Eye (tissue), 1 donor: ENCODE data around the gene CTAGE1.

ENCODE experiments used
- DNase-seq: peaks from one replicate; pipeline ENCODE4 v3.0.0-alpha.2; 2015

Gene CTAGE1

DNA sequence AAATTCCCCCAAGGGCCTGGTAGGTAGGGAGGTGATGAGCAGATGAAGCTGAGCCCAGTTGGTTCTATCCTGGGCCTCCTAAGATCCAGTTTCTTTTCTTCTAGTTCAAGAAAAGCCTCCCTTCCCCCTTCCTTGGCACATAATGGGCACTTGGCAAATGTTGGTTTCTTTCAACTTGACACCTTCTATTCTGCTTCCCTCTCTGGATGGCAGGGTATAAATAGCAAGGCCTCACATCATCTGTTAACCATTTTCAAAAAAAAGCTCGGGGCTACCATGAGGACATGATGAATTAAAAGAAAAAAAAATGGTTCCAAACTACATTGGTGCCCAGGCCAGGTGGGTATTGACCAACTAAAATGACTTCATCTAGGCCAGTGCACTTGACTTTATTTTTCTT is 29.9 kb downstream of the CTAGE1 start:
- no peak for DNase-seq

GRCh38 chr18:22387364-22387763 is 30.4 kb downstream of the CTAGE1 start:
- DNase-seq: no peak

DNA sequence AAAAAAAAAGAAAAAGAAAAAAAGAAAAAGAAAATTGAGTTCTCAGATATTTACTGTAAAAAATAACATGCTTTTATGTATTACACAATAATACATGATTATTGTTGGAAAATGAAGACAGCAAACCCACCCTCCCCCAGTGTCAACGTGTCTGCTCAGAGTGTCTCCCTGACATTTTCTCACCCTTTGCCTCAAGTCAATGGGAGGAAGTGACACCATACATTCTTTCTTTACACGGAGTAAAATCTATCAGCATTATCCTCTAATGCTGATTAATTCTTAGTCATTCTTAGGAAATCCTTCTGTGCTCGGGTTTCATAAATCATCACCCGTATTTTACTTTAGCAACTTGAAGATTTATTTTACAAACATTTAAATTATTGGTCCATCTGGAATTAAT is 32.0 kb downstream of the CTAGE1 start:
- DNase-seq: peak; percentile 6

GRCh38 chr18:22378672-22379282 is 38.9 kb downstream of the CTAGE1 start:
- peak; percentile 26 for DNase-seq

DNA sequence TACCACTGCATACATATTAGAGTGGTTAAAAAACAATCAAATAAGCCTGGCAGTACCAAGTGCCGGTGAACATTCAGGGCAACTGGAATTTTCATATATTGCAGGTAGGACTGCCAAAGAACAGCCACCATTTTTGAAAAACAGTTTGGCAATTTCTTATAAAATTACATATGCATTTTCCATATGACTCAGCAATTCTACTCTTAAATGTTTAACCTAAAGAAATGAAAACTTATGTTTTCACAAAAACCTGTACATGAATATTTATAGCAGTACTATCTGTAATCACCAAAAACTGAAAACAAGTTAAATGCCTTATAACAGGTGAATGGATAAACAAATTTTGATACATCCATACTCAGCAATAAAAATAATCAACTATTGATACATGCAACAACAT is 39.9 kb downstream of the CTAGE1 start:
- no peak for DNase-seq

DNA sequence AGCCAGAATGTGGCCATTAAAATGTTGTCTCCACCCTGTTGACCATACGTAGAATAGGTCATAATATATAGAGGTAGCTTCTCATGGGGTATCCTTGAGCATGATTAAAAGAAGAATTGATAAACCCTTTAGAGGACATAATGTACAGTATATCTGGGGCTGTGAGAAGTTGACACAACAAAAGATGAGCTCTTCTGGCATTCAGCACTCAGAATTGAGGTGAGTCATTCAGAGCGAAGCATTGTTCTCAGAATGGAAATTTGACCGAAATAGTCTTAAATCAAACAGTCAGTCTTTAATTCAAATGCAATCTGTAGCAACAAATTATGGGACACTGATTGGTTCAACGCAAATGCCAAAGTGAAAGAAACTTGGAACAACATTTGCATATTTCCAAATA is 47.3 kb downstream of the CTAGE1 start:
- no peak for DNase-seq

DNA sequence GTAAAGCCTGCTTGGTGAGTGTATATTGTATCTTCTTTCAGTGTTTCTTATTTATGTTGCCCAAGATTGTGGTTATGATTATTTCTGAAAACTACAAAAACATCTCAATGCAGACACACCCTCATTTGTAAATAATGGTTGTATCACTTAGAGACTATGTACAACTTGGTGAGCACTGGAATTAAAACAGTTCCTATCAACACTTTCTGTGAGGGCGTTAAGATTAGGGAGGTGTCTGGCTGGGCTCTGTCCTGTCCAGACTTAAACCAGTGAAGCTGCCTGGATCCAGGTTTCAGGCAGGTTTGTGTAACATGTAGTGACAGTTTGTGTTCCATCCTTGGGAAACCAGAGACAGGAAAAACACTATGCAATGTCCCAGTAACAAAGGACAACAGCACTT is 49.7 kb downstream of the CTAGE1 start:
- no peak for DNase-seq

GRCh38 chr18:22367303-22367702 is 50.4 kb downstream of the CTAGE1 start:
- DNase-seq: no peak

DNA sequence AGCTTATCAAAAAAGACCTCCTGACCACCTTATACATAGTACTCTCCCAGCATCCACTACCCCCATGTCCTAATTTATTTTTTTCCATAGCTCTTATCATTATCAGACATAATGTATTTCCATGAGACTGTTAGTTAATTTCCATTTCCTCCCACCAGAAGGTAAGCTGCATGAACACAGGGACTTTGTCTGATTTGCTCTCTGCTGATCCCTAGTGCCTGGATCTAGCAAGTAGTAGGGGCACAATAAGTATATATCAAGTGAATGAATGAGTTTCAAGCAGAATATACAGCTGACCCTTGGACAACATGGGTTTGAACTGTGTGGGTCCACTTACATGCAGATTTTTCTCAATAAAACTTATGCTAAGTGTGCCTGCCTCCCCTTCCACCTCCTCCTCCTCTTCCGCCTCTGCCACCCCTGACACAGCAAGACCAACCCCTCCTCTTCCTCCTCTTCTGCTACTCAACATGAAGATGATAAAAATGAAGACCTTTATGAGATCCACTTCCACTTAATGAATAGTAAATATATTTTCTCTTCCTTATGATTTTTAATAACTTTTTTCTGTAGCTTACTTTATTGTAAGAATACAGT is 53.8 kb downstream of the CTAGE1 start:
- DNase-seq: no peak
